Mesenchymal stem cell (in vitro differentiated cells and primary cell): Measurements from ENCODE around the gene CARNS1.

Source experiments
- DNase-seq: peaks from one replicate; pipeline ENCODE4 v3.0.0-alpha.2; 2013
- H2AFZ ChIP-seq: one replicate; pipeline ENCODE4 v1.6.1; 2013; ENCODE audit warnings: low read depth, mild to moderate bottlenecking, control low read depth, inconsistent platforms, low read length, moderate library complexity
- H2AK5ac ChIP-seq: 2 replicates; pipeline ENCODE4 v1.6.1; 2013; ENCODE audit warnings: low read length, moderate library complexity, mild to moderate bottlenecking, inconsistent platforms; ENCODE audit not compliant: severe bottlenecking
- H2BK120ac ChIP-seq: one replicate; pipeline ENCODE4 v1.6.1; 2013; ENCODE audit warnings: low read depth, mild to moderate bottlenecking, inconsistent platforms, low read length, moderate library complexity
- H2BK12ac ChIP-seq, 2 experiments: one replicate each; pipeline ENCODE4 v1.6.1; 2013; ENCODE audit warnings: inconsistent platforms in 2 of 2, low read length in 2 of 2, mild to moderate bottlenecking in 2 of 2, moderate library complexity in 2 of 2, control low read depth in 1 of 2
- H2BK15ac ChIP-seq: one replicate; pipeline ENCODE4 v1.6.1; 2013; ENCODE audit warnings: mild to moderate bottlenecking, low read depth, inconsistent platforms; ENCODE audit not compliant: poor library complexity, severe bottlenecking
- H2BK5ac ChIP-seq: 2 replicates; pipeline ENCODE4 v1.6.1; 2013; ENCODE audit warnings: low read depth, mild to moderate bottlenecking, low read length, control low read depth, inconsistent platforms; ENCODE audit not compliant: poor library complexity, severe bottlenecking
- H3K14ac ChIP-seq, 2 experiments: one replicate each; pipeline ENCODE4 v1.6.1; 2013; ENCODE audit warnings: inconsistent platforms in 2 of 2, low read length in 2 of 2, control low read depth in 1 of 2, mild to moderate bottlenecking in 1 of 2, moderate library complexity in 1 of 2
- H3K18ac ChIP-seq, 2 experiments: one replicate each; pipeline ENCODE4 v1.6.1; 2013; ENCODE audit warnings: inconsistent platforms in 2 of 2, low read length in 2 of 2, control low read depth in 1 of 2, low read depth in 1 of 2, mild to moderate bottlenecking in 1 of 2
- H3K23ac ChIP-seq, 2 experiments: one replicate each; pipeline ENCODE4 v1.6.1; 2013; ENCODE audit warnings: inconsistent platforms in 2 of 2, low read length in 2 of 2, mild to moderate bottlenecking in 2 of 2, moderate library complexity in 2 of 2, control low read depth in 1 of 2
- H3K27ac ChIP-seq: 2 replicates; pipeline ENCODE4 v1.5.1; 2013; ENCODE audit warnings: mild to moderate bottlenecking, moderate library complexity, low read length, control low read depth, inconsistent platforms; ENCODE audit not compliant: poor library complexity, severe bottlenecking
- H3K27me3 ChIP-seq, 2 experiments: 2 replicates each; pipeline versions ENCODE4 v1.6.1 to v1.7.0; 2013; ENCODE audit warnings: low read length in 2 of 2, mild to moderate bottlenecking in 2 of 2, moderate library complexity in 2 of 2, control low read depth in 1 of 2, inconsistent platforms in 1 of 2; ENCODE audit not compliant: control insufficient read depth in 1 of 2, insufficient read depth in 1 of 2
- H3K36me3 ChIP-seq, 2 experiments: 2 replicates each; pipeline versions ENCODE4 v1.6.1 to v1.7.0; 2013; ENCODE audit warnings: low read length in 2 of 2, control low read depth in 1 of 2, inconsistent platforms in 1 of 2, low read depth in 1 of 2, mild to moderate bottlenecking in 1 of 2; ENCODE audit not compliant: insufficient read depth in 2 of 2, control insufficient read depth in 1 of 2
- H3K4ac ChIP-seq, 2 experiments: one replicate each; pipeline ENCODE4 v1.6.1; 2013; ENCODE audit warnings: inconsistent platforms in 2 of 2, low read length in 2 of 2, mild to moderate bottlenecking in 2 of 2, moderate library complexity in 2 of 2, control low read depth in 1 of 2, low read depth in 1 of 2
- H3K4me1 ChIP-seq: 2 replicates; pipeline ENCODE4 v1.6.1; 2013; ENCODE audit warnings: low read depth, low read length, control low read depth; ENCODE audit not compliant: control insufficient read depth, insufficient read depth
- H3K4me2 ChIP-seq: 2 replicates; pipeline ENCODE4 v1.6.1; 2013; ENCODE audit warnings: low read length, mild to moderate bottlenecking, inconsistent platforms; ENCODE audit not compliant: poor library complexity, severe bottlenecking
- H3K4me3 ChIP-seq, 2 experiments: 2 replicates each; pipeline versions ENCODE4 v1.5.1 to v1.7.0; 2013; ENCODE audit warnings: low read length in 2 of 2, mild to moderate bottlenecking in 2 of 2, control low read depth in 1 of 2, low read depth in 1 of 2; ENCODE audit not compliant: insufficient read depth in 1 of 2
- H3K79me1 ChIP-seq: replicated peaks from 2 replicates; pipeline ENCODE4 v1.6.1; 2013; ENCODE audit warnings: mild to moderate bottlenecking, control low read depth, low read length, inconsistent platforms; ENCODE audit not compliant: poor library complexity, severe bottlenecking
- H3K9ac ChIP-seq: 2 replicates; pipeline ENCODE4 v1.7.0; 2013; ENCODE audit warnings: mild to moderate bottlenecking, low read length, moderate library complexity
- H3K9me3 ChIP-seq: 2 replicates; pipeline ENCODE4 v1.7.0; 2013; ENCODE audit warnings: mild to moderate bottlenecking, low read length; ENCODE audit not compliant: control insufficient read depth
- H4K8ac ChIP-seq: one replicate; pipeline ENCODE4 v1.6.1; 2013; ENCODE audit warnings: inconsistent platforms, mild to moderate bottlenecking, low read length, moderate library complexity
- H4K91ac ChIP-seq: one replicate; pipeline ENCODE4 v1.6.1; 2013; ENCODE audit warnings: mild to moderate bottlenecking, low read length, inconsistent platforms
- WGBS: methylation state at CpG from one replicate; pipeline ENCODE4 v1.1.7; 2013; ENCODE audit warnings: mixed read lengths; 5-methylcytosine and 5-hydroxymethylcytosine counted together

The CARNS1 gene

DNA sequence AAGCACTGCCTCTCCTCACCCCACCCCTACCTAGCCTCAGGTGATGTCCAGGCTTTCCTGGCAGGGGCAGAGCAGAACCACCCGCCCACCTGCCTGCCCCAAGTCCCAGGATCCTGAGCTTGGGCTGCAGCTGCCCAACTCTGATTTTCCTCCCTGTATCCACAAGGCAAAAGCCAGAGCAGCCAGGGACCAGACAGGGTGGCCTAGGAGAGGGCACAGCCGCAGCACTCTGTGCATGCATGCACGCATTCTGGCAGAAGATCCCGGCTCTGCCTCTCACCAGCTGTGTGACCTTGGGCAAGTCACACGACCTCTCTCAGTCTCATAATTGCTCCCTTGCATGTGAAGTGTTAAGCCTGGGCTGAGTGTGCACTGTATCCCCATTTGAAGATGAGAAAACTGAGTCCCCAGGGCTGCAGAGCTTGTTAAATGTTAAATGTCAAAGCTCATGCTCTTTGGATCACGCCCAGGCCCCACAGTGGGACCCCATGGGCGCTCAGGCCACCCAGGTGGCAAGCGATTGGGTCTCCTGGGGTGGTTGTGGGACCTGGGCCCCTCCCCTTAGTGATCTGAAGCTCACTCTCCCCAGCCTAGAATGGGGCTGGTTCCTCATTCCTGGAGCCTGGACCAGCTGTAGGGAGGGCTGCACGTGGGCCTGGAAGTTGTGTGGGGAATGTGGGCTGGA lies 2.8 kb upstream of the CARNS1 start:
- no peak overlapping the region for H2AFZ ChIP-seq
- no peaks in the 10 kb centered on the region for H3K79me1 ChIP-seq
- no peak for DNase-seq
- H4K91ac ChIP-seq, result no peak overlapping the region
- H3K23ac ChIP-seq, result no peak overlapping the region
- H2BK5ac ChIP-seq, result no peak overlapping the region
- H3K27ac ChIP-seq, result no peak overlapping the region
- H3K9ac ChIP-seq, result no peak overlapping the region
- H3K9me3 ChIP-seq, result no peaks in the 10 kb centered on the region
- peak overlapping the region; percentile 12 for H4K8ac ChIP-seq
- no peak overlapping the region for H2BK120ac ChIP-seq
- no peak overlapping the region for H2AK5ac ChIP-seq
- H3K36me3 ChIP-seq, result no peaks in the 10 kb centered on the region
- H3K4me2 ChIP-seq, result no peak overlapping the region
- 79% methylated on average over 9 of the region's 9 CpGs for WGBS
- no peak overlapping the region for H2BK12ac ChIP-seq
- H3K4ac ChIP-seq, result no peak overlapping the region
- H2BK15ac ChIP-seq, result no peak overlapping the region
- no peak overlapping the region for H3K4me3 ChIP-seq
- peaks cover 21% of the 10 kb centered on the region for H3K4me1 ChIP-seq
- H3K14ac ChIP-seq, result no peak overlapping the region
- peaks cover 43 to 81% of the 10 kb centered on the region in 2 experiments for H3K27me3 ChIP-seq
- no peak overlapping the region for H3K18ac ChIP-seq

DNA sequence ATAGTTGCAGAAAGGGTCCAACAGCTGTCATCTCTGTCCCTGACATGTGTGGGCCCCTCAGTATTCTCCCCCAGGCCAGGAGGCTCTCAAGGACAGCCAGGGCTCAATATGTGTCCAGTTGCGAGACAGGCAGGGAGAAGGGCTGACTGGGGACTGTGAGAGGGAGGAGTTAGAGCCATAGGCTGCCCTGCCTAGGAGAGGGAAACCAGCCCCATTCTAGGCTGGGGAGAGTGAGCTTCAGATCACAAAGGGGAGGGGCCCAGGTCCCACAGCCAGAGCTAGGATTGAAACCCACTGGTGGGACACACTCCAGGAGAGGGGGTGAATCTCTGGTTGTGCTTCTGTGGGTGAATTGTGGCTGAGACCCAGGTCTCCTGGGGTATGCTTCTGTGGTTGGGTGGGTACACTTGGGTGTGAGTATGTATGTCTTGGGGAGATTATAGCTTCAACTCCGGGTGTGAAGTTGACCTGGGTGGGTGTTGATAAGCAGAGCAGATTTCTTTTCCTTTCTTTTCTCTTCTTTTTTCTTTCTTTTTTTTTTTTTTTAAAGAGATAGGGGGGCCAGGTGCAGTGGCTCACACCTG lies 2.1 kb upstream of the CARNS1 start:
- Histone ChIP-seq H3K9ac (no peak overlapping the region), H3K4ac (no peak overlapping the region), H3K27ac (no peak overlapping the region), H2BK5ac (no peak overlapping the region), H3K4me3 (no peak overlapping the region), H2BK15ac (no peak overlapping the region), H2AK5ac (no peak overlapping the region), H3K27me3 (peaks cover 43 to 77% of the 10 kb centered on the region in 2 experiments), H3K9me3 (no peaks in the 10 kb centered on the region), H3K4me1 (peaks cover 25% of the 10 kb centered on the region), H3K18ac (no peak overlapping the region), H2BK12ac (no peak overlapping the region), H4K8ac (no peak overlapping the region), H3K14ac (no peak overlapping the region), H3K23ac (no peak overlapping the region), H3K79me1 (no peaks in the 10 kb centered on the region), H3K36me3 (no peaks in the 10 kb centered on the region), H3K4me2 (no peak overlapping the region), H4K91ac (no peak overlapping the region), H2BK120ac (no peak overlapping the region), H2AFZ (no peak overlapping the region)
- WGBS, result 74% methylated on average over 1 of the region's 2 CpGs
- DNase-seq, result peak; percentile 9

DNA sequence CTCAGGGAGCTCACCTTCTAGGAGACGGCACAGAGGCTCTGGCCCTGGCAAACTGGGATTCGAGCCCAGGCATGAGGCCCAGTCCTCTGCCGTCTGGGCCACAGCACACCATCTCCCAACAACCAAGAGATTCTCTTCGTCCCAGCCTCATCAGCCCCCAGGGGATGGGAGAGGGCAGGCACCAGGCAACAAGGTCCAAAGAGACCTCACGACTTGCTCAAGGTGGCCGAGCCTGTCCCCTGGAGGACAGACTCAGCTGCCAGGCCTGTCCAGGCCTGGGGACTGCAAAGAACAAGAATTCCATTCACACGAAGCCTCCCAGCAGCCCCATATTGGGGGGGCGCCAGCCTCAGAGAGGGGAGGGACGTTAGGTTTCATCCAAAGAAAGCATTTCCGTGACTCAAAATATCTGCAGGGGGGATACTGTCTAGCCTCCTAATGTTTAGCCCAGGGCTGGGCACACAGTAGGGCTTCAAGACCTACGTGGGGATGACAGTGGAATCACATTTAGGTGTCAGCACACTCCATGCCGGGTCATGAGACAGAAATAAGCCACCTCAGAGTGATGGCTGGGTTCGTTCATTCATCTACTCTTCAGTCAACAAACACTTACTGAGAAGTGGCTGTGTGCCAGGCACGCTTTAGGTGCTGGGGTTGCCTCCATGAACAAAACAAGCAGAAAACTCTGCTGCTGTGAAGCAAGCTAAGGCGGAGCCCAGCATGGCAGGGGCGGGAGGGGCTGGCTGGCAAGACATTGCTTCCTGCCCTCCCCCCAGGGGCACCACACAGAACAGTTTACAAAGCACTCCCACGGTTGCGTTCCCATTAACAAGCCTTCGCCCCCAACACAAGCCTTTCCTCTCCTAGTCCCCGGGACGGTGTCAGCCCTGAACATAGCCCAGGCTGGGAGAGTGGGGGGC lies 1.2 kb downstream of the CARNS1 start:
- H3K79me1 ChIP-seq, result peaks cover 8% of the 10 kb centered on the region
- no peak overlapping the region for H3K23ac ChIP-seq
- H3K36me3 ChIP-seq, result peaks cover 0 to 4% of the 10 kb centered on the region in 2 experiments
- H2AK5ac ChIP-seq, result no peak overlapping the region
- no peaks in the 10 kb centered on the region for H3K9me3 ChIP-seq
- H3K9ac ChIP-seq, result no peak overlapping the region
- H3K4me1 ChIP-seq, result peaks cover 53% of the 10 kb centered on the region
- H4K8ac ChIP-seq, result no peak overlapping the region
- H3K4me3 ChIP-seq, result no peak overlapping the region
- no peak for DNase-seq
- no peak overlapping the region for H3K27ac ChIP-seq
- no peak overlapping the region for H3K4me2 ChIP-seq
- H3K14ac ChIP-seq, result no peak overlapping the region
- WGBS, result 78% methylated on average over 21 of the region's 21 CpGs
- H3K4ac ChIP-seq, result no peak overlapping the region
- H2BK120ac ChIP-seq, result no peak overlapping the region
- no peak overlapping the region for H2BK12ac ChIP-seq
- H2AFZ ChIP-seq, result no peak overlapping the region
- no peak overlapping the region for H3K18ac ChIP-seq
- no peak overlapping the region for H2BK15ac ChIP-seq
- H2BK5ac ChIP-seq, result no peak overlapping the region
- H3K27me3 ChIP-seq, result peaks cover 22 to 44% of the 10 kb centered on the region in 2 experiments
- H4K91ac ChIP-seq, result no peak overlapping the region

DNA sequence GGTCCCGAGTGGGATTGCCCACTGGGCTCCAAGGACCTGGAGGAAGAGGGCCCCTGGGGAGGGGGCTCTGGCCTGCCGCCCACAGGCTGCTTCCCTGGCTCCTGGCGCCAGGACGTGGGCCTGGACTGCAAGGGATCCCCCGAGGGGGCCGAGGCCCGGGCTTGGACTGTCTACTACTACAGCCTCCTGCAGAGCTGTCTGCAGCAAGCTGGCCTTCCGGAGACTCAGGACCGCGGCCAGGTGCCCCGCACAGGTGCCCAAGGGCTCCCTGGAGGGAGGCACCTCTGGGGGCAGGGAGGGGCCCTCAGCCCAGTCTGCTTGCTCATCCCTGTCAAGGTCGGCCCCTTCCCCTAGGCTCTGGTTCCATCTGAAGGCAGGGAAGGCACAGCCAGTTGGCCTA lies 1.9 kb downstream of the CARNS1 start:
- no peak overlapping the region for H2BK120ac ChIP-seq
- no peak overlapping the region for H3K4me2 ChIP-seq
- DNase-seq, result no peak
- H3K27ac ChIP-seq, result no peak overlapping the region
- 89% methylated on average over 12 of the region's 12 CpGs for WGBS
- H3K23ac ChIP-seq, result no peak overlapping the region
- no peak overlapping the region for H2AFZ ChIP-seq
- no peak overlapping the region for H3K18ac ChIP-seq
- no peak overlapping the region for H2BK12ac ChIP-seq
- no peak overlapping the region for H3K4ac ChIP-seq
- H4K91ac ChIP-seq, result no peak overlapping the region
- H3K14ac ChIP-seq, result no peak overlapping the region
- no peak overlapping the region for H2BK5ac ChIP-seq
- peaks cover 15 to 37% of the 10 kb centered on the region in 2 experiments for H3K27me3 ChIP-seq
- H2BK15ac ChIP-seq, result no peak overlapping the region
- no peak overlapping the region for H4K8ac ChIP-seq
- H3K79me1 ChIP-seq, result peaks cover 8% of the 10 kb centered on the region
- no peaks in the 10 kb centered on the region for H3K9me3 ChIP-seq
- H2AK5ac ChIP-seq, result no peak overlapping the region
- H3K4me1 ChIP-seq, result peaks cover 52% of the 10 kb centered on the region
- H3K4me3 ChIP-seq, result no peak overlapping the region
- no peak overlapping the region for H3K9ac ChIP-seq
- peaks cover 0 to 4% of the 10 kb centered on the region in 2 experiments for H3K36me3 ChIP-seq
